Fibroblast of villous mesenchyme (primary cell): ENCODE results near the gene GRIN2A. TPM values are rescaled to one million over a fixed set of nuclear protein-coding genes. Genes with fewer than 3 reads are reported as not detected.

Experiments
- DNase-seq: peaks from one replicate; pipeline ENCODE4 v3.0.0-alpha.2; 2010; ENCODE audit warnings: low read depth
- H3K4me3 ChIP-seq: 2 replicates; pipeline ENCODE4 v1.5.1; 2011; ENCODE audit warnings: low read depth, mild to moderate bottlenecking, low read length
- total RNA-seq: library from RNA; depleted of rRNA; stranded (reverse); fragments of >200 nt; gene quantifications from 2 replicates; pipeline ENCODE4 v1.2.3, GENCODE V29; 2012
- TF ChIP-seq, protein P1 (sequence below): IDR thresholded peaks from 2 replicates; pipeline ENCODE4 v1.5.1; 2012; ENCODE audit warnings: low read depth, mild to moderate bottlenecking, low read length; ENCODE audit not compliant: insufficient read depth

GRIN2A gene
- total RNA-seq, 1 donor: 1.3 TPM

GRCh38 chr16:10141671-10142070 lies 40.6 kb downstream of the GRIN2A start:
- H3K4me3 ChIP-seq: no peak overlapping the region
- TF ChIP-seq, protein P1, sequence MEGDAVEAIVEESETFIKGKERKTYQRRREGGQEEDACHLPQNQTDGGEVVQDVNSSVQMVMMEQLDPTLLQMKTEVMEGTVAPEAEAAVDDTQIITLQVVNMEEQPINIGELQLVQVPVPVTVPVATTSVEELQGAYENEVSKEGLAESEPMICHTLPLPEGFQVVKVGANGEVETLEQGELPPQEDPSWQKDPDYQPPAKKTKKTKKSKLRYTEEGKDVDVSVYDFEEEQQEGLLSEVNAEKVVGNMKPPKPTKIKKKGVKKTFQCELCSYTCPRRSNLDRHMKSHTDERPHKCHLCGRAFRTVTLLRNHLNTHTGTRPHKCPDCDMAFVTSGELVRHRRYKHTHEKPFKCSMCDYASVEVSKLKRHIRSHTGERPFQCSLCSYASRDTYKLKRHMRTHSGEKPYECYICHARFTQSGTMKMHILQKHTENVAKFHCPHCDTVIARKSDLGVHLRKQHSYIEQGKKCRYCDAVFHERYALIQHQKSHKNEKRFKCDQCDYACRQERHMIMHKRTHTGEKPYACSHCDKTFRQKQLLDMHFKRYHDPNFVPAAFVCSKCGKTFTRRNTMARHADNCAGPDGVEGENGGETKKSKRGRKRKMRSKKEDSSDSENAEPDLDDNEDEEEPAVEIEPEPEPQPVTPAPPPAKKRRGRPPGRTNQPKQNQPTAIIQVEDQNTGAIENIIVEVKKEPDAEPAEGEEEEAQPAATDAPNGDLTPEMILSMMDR: no peak
- no peak for DNase-seq

DNA sequence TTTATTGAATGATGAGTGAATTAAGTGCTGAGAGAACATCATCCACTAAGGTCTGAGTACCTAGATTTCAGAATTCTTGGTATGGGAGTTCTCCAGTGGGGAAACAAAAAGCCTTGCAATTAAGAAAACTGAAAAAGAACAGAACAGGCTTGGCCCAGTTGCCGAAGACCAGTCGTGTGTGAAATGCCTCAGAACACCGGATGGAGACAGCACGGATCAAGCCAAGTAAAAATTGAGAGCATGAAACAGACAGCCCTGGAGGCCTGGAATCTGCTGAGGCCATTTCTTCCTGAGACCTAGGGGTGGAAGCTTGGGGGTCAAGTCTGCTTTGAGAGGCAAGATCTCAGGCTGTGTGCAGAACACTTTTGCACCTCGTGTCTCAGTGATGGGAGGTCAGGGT lies 43.3 kb downstream of the GRIN2A start:
- DNase-seq: no peak
- no peak overlapping the region for H3K4me3 ChIP-seq
- TF ChIP-seq, protein P1: no peak

GRCh38 chr16:10137341-10137740 lies 44.9 kb downstream of the GRIN2A start:
- TF ChIP-seq, protein P1: no peak
- no peak for DNase-seq
- H3K4me3 ChIP-seq: no peak overlapping the region

- no peak for DNase-seq
- no peak overlapping the region for H3K4me3 ChIP-seq
- TF ChIP-seq, protein P1: no peak
Measured at GRCh38 chr16:10136916-10137315, 45.3 kb downstream of the GRIN2A start.

GRCh38 chr16:10130538-10130937 lies 51.7 kb downstream of the GRIN2A start:
- no peak for DNase-seq
- no peak overlapping the region for H3K4me3 ChIP-seq
- TF ChIP-seq, protein P1: no peak

DNA sequence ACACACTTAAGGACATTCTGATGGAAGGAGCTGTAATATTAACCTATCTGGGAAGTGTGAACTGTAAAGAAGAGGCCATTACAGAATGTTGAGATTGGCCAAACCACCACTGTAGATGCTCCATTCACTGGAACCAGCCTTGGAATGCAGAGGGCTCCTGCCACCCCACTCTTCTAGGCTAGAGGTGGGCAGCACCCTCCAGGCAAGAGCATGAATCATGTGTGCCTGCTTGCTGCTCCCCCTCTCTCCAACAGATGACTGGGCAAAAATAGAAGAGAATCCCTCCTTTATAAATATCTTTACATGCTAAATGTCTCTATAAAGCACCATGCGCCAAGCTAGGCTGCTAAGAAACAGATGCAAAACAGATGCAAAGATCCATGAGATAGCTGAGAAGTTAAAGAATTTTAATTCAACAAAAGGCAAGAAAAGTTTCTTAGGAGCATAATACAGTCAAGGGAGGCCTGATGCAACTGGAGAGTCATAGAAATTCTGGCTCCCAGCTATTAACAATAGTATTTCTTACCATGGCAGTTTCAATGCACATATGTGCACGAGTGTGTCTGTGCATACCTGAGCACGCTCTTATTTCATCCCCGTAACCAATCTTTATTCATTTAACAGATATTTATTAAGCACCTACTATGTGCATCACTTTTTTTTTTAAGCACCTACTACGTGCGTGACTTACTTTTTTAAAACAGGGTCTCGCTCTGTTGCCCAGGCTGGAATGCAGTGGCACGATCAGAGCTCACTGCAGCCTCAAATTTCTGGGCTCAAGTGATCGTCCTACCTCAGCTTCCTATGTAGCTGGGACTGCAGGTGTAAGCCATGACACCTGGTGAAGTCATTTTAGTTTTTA lies 53.6 kb downstream of the GRIN2A start:
- TF ChIP-seq, protein P1: no peak
- no peak overlapping the region for H3K4me3 ChIP-seq
- peak; percentile 42 for DNase-seq
